Measurements from ENCODE around the gene DYNLT3.

Gene DYNLT3

DNA sequence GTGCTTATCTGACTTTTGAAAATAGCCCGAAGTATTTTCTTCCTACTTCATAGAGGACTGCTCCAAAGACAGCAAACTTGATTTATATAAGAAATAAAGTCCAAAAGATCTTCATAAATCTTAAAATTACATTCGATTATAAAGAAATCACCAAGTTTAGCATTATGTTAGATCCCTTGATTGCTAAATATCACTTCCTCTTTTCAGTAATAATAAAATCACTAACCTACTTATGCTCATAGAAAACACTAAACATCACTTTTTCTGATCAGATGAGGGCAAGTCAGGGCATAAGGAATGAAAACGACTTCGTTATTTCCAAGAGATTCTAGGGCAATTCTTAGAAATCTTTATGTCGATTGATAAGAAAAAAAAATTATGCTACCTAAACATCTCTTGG lies 32.0 kb downstream of the DYNLT3 start:
- Histone ChIP-seq H3K36me3 (ENCODE audit: control insufficient read depth, insufficient read depth, low read length) (no peaks in the 10 kb centered on the region), H3K4me1 (no peaks in the 10 kb centered on the region), H3K9ac (no peak overlapping the region), H3K4me2 (ENCODE audit: low read length) (no peak overlapping the region), H3K27me3 (ENCODE audit: control insufficient read depth, insufficient read depth, low read length) (no peaks in the 10 kb centered on the region), H3K9me3 (ENCODE audit: control insufficient read depth, low read length) (no peaks in the 10 kb centered on the region), H3K79me2 (no peaks in the 10 kb centered on the region), H3K27ac (no peak overlapping the region), H3K4me3 (ENCODE audit: low read depth, low read length) (no peak overlapping the region), H2AFZ (no peak overlapping the region)
- TF ChIP-seq, protein P1, sequence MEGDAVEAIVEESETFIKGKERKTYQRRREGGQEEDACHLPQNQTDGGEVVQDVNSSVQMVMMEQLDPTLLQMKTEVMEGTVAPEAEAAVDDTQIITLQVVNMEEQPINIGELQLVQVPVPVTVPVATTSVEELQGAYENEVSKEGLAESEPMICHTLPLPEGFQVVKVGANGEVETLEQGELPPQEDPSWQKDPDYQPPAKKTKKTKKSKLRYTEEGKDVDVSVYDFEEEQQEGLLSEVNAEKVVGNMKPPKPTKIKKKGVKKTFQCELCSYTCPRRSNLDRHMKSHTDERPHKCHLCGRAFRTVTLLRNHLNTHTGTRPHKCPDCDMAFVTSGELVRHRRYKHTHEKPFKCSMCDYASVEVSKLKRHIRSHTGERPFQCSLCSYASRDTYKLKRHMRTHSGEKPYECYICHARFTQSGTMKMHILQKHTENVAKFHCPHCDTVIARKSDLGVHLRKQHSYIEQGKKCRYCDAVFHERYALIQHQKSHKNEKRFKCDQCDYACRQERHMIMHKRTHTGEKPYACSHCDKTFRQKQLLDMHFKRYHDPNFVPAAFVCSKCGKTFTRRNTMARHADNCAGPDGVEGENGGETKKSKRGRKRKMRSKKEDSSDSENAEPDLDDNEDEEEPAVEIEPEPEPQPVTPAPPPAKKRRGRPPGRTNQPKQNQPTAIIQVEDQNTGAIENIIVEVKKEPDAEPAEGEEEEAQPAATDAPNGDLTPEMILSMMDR (IDR thresholded peaks at IDR 0.05), result no peak

GRCh38 chrX:37813570-37813969 lies 33.8 kb downstream of the DYNLT3 start:
- Histone ChIP-seq H3K27ac (no peak overlapping the region), H2AFZ (no peak overlapping the region), H3K36me3 (ENCODE audit: control insufficient read depth, insufficient read depth, low read length) (no peaks in the 10 kb centered on the region), H3K9me3 (ENCODE audit: control insufficient read depth, low read length) (no peaks in the 10 kb centered on the region), H3K27me3 (ENCODE audit: control insufficient read depth, insufficient read depth, low read length) (no peaks in the 10 kb centered on the region), H3K79me2 (no peaks in the 10 kb centered on the region), H3K4me2 (ENCODE audit: low read length) (no peak overlapping the region), H3K9ac (no peak overlapping the region), H3K4me1 (no peaks in the 10 kb centered on the region), H3K4me3 (ENCODE audit: low read depth, low read length) (no peak overlapping the region)
- TF ChIP-seq, protein P1 (IDR thresholded peaks at IDR 0.05), result no peak

DNA sequence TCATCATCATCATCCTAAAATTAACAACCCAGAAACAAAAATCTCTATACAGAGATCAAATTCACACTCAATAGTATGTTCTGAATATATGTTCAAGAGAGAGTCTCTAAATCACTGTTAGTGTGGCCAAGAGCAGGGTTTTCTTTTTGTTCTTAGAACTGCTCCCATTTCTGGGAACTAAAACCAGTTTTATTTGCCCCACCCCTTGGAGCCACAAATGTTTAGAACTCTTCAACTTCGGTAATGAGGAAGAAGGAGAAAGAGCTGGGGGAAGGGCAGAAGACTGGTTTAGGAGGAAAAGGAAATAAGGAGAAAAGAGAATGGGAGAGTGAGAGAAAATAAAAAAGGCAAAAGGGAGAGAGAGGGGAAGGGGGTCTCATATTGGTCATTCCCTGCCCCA lies 35.3 kb downstream of the DYNLT3 start:
- Histone ChIP-seq H3K4me2 (ENCODE audit: low read length) (no peak overlapping the region), H3K9ac (no peak overlapping the region), H2AFZ (no peak overlapping the region), H3K27me3 (ENCODE audit: control insufficient read depth, insufficient read depth, low read length) (no peaks in the 10 kb centered on the region), H3K4me3 (ENCODE audit: low read depth, low read length) (no peak overlapping the region), H3K27ac (no peak overlapping the region), H3K79me2 (no peaks in the 10 kb centered on the region), H3K4me1 (no peaks in the 10 kb centered on the region), H3K9me3 (ENCODE audit: control insufficient read depth, low read length) (no peaks in the 10 kb centered on the region), H3K36me3 (ENCODE audit: control insufficient read depth, insufficient read depth, low read length) (no peaks in the 10 kb centered on the region)
- TF ChIP-seq, protein P1 (IDR thresholded peaks at IDR 0.05), result no peak

GRCh38 chrX:37809970-37810369 lies 37.4 kb downstream of the DYNLT3 start:
- H3K4me1 ChIP-seq, result no peaks in the 10 kb centered on the region
- no peak overlapping the region for H3K27ac ChIP-seq
- no peak overlapping the region for H3K4me2 ChIP-seq (ENCODE audit: low read length)
- H3K79me2 ChIP-seq, result no peaks in the 10 kb centered on the region
- H3K36me3 ChIP-seq (ENCODE audit: control insufficient read depth, insufficient read depth, low read length), result no peaks in the 10 kb centered on the region
- no peaks in the 10 kb centered on the region for H3K27me3 ChIP-seq (ENCODE audit: control insufficient read depth, insufficient read depth, low read length)
- H3K9ac ChIP-seq, result no peak overlapping the region
- no peak overlapping the region for H3K4me3 ChIP-seq (ENCODE audit: low read depth, low read length)
- H2AFZ ChIP-seq, result no peak overlapping the region
- TF ChIP-seq, protein P1 (IDR thresholded peaks at IDR 0.05), result no peak
- H3K9me3 ChIP-seq (ENCODE audit: control insufficient read depth, low read length), result no peaks in the 10 kb centered on the region

- H2AFZ ChIP-seq, result no peak overlapping the region
These were observed 44.3 kb downstream of the DYNLT3 start for GRCh38 chrX:37803057-37803456.

More at GRCh38 chrX:37803057-37803456, 44.3 kb downstream of the DYNLT3 start:
- Histone ChIP-seq H3K9ac (no peak overlapping the region), H3K9me3 (ENCODE audit: control insufficient read depth, low read length) (no peaks in the 10 kb centered on the region), H3K27me3 (ENCODE audit: control insufficient read depth, insufficient read depth, low read length) (no peaks in the 10 kb centered on the region), H3K4me3 (ENCODE audit: low read depth, low read length) (no peak overlapping the region), H3K36me3 (ENCODE audit: control insufficient read depth, insufficient read depth, low read length) (no peaks in the 10 kb centered on the region), H3K4me2 (ENCODE audit: low read length) (no peak overlapping the region), H3K27ac (no peak overlapping the region), H3K79me2 (no peaks in the 10 kb centered on the region), H3K4me1 (no peaks in the 10 kb centered on the region)
- TF ChIP-seq, protein P1 (IDR thresholded peaks at IDR 0.05), result no peak
